Tibial nerve (tissue), 4 donors: ENCODE measurements around the gene THPO. TPM values are rescaled to one million over a fixed set of nuclear protein-coding genes. Genes with fewer than 3 reads are reported as not detected.

ENCODE experiments used
- DNase-seq, 2 donors: peaks; one replicate each; pipeline ENCODE4 v3.0.0-alpha.2; 2019; ENCODE audit warnings: low spot score in 2 of 2
- H3K27ac ChIP-seq, 4 donors: fragments of 200-600 bp; sonication (generic) in 3 of 4; one replicate each; pipeline ENCODE4 v1.5.1; 2017 to 2019; ENCODE audit warnings: mild to moderate bottlenecking in 1 of 4
- H3K27me3 ChIP-seq, 2 donors: fragments of 200-600 bp; sonication (generic) in 1 of 2; one replicate each; pipeline versions ENCODE4 v1.5.1 to v1.6.0; 2017 to 2019
- H3K36me3 ChIP-seq, 3 donors: fragments of 200-600 bp; sonication (generic); one replicate each; pipeline ENCODE4 v1.5.1; 2018 to 2019
- H3K4me1 ChIP-seq, 4 donors: fragments of 200-600 bp; sonication (generic) in 3 of 4; one replicate each; pipeline ENCODE4 v1.5.1; 2017 to 2019
- H3K4me3 ChIP-seq, 4 donors: fragments of 200-600 bp; sonication (generic) in 3 of 4; one replicate each; pipeline ENCODE4 v1.5.1; 2017 to 2019; ENCODE audit warnings: mild to moderate bottlenecking in 1 of 4, moderate library complexity in 1 of 4
- H3K9me3 ChIP-seq, 4 donors: fragments of 200-600 bp; sonication (generic) in 3 of 4; one replicate each; pipeline ENCODE4 v1.5.1; 2017 to 2019
- CTCF ChIP-seq, 5 experiments: fragments of 200-600 bp in 3 of 5; fragments of 450-650 bp in 2 of 5; sonication (generic) in 3 of 5; IDR thresholded peaks; one replicate each; pipeline ENCODE4 v1.5.1; 2016 to 2019; ENCODE audit warnings: antibody characterized with exemption in 5 of 5, mild to moderate bottlenecking in 3 of 5, moderate library complexity in 2 of 5
- EP300 ChIP-seq, 2 donors: sonication (generic); formaldehyde crosslinking; IDR thresholded peaks; one replicate each; pipeline ENCODE4 v1.6.1; 2017; ENCODE audit warnings: antibody characterized with exemption in 2 of 2, mild to moderate bottlenecking in 1 of 2
- POLR2A ChIP-seq, 2 donors: fragments of 450-650 bp; IDR thresholded peaks; one replicate each; pipeline ENCODE4 v1.6.1; 2017; ENCODE audit warnings: antibody characterized with exemption in 2 of 2, mild to moderate bottlenecking in 2 of 2, moderate library complexity in 2 of 2
- WGBS, 2 donors: methylation state at CpG; one replicate each; pipeline ENCODE4 v1.1.5; 2018; 5-methylcytosine and 5-hydroxymethylcytosine counted together
- total RNA-seq, 4 donors: library from RNA; depleted of rRNA; stranded (reverse); fragments of >200 nt; gene quantifications; one replicate each; pipeline ENCODE4 v1.1.0, GENCODE V29; 2016

Gene THPO
- total RNA-seq, 4 donors from 2014 or later, result 0.20 to 0.84 (median 0.44) TPM; not detected in 1

DNA sequence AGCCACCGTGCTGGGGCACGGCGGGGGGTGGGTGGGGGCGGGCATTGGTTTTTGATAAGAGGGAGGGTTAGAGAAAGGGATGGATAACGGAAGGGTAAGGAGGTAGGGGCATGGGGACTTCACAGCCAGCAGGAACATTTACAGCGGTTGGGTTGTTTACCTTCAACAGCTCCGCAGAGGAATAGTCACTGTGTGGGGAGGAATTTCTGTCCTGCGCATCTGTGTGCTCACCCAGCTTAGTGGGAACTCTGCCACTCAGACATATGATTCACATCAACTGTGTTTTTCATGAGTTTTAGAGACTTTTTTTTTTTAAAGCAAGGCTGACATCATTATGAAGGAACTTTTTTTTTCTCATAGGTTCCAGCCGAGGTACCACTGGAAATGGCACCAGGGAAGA, 21.4 kb upstream of the THPO start:
- TF ChIP-seq EP300 (IDR thresholded peaks at IDR 0.05), result no peak
- no peak for TF ChIP-seq CTCF (IDR thresholded peaks at IDR 0.05)
- no peak for TF ChIP-seq POLR2A (IDR thresholded peaks at IDR 0.05)
- Histone ChIP-seq H3K4me3 (no peak overlapping the region), H3K36me3 (no peaks in the 10 kb centered on the region), H3K9me3 (no peaks in the 10 kb centered on the region), H3K27ac (no peak overlapping the region), H3K27me3 (peaks cover 0 to 11% of the 10 kb centered on the region in 2 donors), H3K4me1 (no peaks in the 10 kb centered on the region)
- 12 to 13% methylated on average over 9 of the region's 9 CpGs for WGBS, 2 donors
- DNase-seq, result peak in 1 of 2 donors; percentile 52

- H3K36me3 ChIP-seq, result no peaks in the 10 kb centered on the region
- no peak overlapping the region for H3K27ac ChIP-seq
- H3K4me3 ChIP-seq, result no peak overlapping the region
- no peaks in the 10 kb centered on the region for H3K9me3 ChIP-seq
- DNase-seq, result no peak
- TF ChIP-seq EP300 (IDR thresholded peaks at IDR 0.05) (no peak), POLR2A (IDR thresholded peaks at IDR 0.05) (no peak), CTCF (IDR thresholded peaks at IDR 0.05) (no peak)
- H3K27me3 ChIP-seq, result peaks cover 0 to 3% of the 10 kb centered on the region in 2 donors
- H3K4me1 ChIP-seq, result no peaks in the 10 kb centered on the region
- 81 to 83% methylated on average over 5 of the region's 5 CpGs for WGBS, 2 donors
Observed at GRCh38 chr3:184395320-184395660, 17.3 kb upstream of the THPO start.

- Histone ChIP-seq H3K27me3 (no peaks in the 10 kb centered on the region), H3K36me3 (peaks cover 0 to 22% (median 0%) of the 10 kb centered on the region in 3 donors), H3K9me3 (no peaks in the 10 kb centered on the region), H3K27ac (no peak overlapping the region), H3K4me3 (no peak overlapping the region), H3K4me1 (no peaks in the 10 kb centered on the region)
- no peak for TF ChIP-seq CTCF (IDR thresholded peaks at IDR 0.05)
- no peak for TF ChIP-seq POLR2A (IDR thresholded peaks at IDR 0.05)
- no peak for TF ChIP-seq EP300 (IDR thresholded peaks at IDR 0.05)
- 70 to 86% methylated on average over 3 of the region's 3 CpGs for WGBS, 2 donors
- DNase-seq, result no peak
Observed at GRCh38 chr3:184391266-184391665, 13.3 kb upstream of the THPO start.

DNA sequence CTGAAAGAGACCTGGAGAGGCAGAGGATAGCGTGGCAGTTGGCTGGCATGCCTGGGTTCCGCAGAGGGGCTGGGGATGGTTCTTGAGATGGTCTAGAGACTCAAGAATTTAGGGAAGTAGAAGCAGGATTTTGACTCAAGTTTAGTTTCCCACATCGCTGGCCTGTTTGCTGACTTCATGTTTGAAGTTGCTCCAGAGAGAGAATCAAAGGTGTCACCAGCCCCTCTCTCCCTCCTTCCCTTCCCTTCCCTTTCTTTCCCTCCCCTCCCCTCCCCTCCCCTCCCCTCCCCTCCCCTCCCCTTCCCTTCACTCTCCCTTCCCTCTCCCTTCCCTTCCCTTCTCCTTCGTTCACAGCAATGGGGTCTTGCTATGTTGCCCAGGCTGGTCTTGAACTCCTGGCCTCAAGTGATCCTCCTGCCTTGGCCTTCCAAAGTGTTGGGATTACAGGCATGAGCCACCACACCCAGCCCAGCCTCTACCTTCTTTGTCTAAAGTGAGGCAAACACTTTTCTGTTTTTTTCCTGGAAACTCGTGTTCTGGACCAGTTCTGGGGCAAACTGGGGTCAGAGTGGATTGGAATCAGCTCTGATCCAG, 12.0 kb upstream of the THPO start:
- H3K36me3 ChIP-seq, result peaks cover 0 to 29% (median 0%) of the 10 kb centered on the region in 3 donors
- no peaks in the 10 kb centered on the region for H3K27me3 ChIP-seq
- H3K4me1 ChIP-seq, result no peaks in the 10 kb centered on the region
- no peak overlapping the region for H3K4me3 ChIP-seq
- DNase-seq, result no peak
- no peak for TF ChIP-seq EP300 (IDR thresholded peaks at IDR 0.05)
- whole genome bisulfite sequencing, 2 donors, result 81 to 84% methylated on average over 5 of the region's 5 CpGs
- no peak overlapping the region for H3K27ac ChIP-seq
- H3K9me3 ChIP-seq, result no peaks in the 10 kb centered on the region

GRCh38 chr3:184389384-184389783, 11.4 kb upstream of the THPO start:
- H3K27ac ChIP-seq, result no peak overlapping the region
- TF ChIP-seq CTCF (IDR thresholded peaks at IDR 0.05), result no peak
- no peak for TF ChIP-seq POLR2A (IDR thresholded peaks at IDR 0.05)
- TF ChIP-seq EP300 (IDR thresholded peaks at IDR 0.05), result no peak
- no peaks in the 10 kb centered on the region for H3K4me1 ChIP-seq
- peaks cover 0 to 29% (median 0%) of the 10 kb centered on the region in 3 donors for H3K36me3 ChIP-seq
- no peaks in the 10 kb centered on the region for H3K27me3 ChIP-seq
- no peak for DNase-seq
- no peaks in the 10 kb centered on the region for H3K9me3 ChIP-seq
- 46 to 53% methylated on average over 5 of the region's 5 CpGs for WGBS, 2 donors
- no peak overlapping the region for H3K4me3 ChIP-seq

- no peak overlapping the region for H3K4me3 ChIP-seq
Observed at GRCh38 chr3:184388936-184389230, 10.9 kb upstream of the THPO start.

More at GRCh38 chr3:184388936-184389230, 10.9 kb upstream of the THPO start:
- Histone ChIP-seq H3K27ac (no peak overlapping the region), H3K4me1 (no peaks in the 10 kb centered on the region), H3K27me3 (no peaks in the 10 kb centered on the region), H3K9me3 (no peaks in the 10 kb centered on the region), H3K36me3 (peaks cover 0 to 29% (median 0%) of the 10 kb centered on the region in 3 donors)
- TF ChIP-seq CTCF (IDR thresholded peaks at IDR 0.05) (no peak), EP300 (IDR thresholded peaks at IDR 0.05) (no peak), POLR2A (IDR thresholded peaks at IDR 0.05) (no peak)
- 77 to 79% methylated on average over 8 of the region's 8 CpGs for WGBS, 2 donors
- no peak for DNase-seq
